ENCODE measurements around the gene CNR2.
"Not testable (repeated sequence)": the region's sequence is repeated elsewhere in the genome, so short reads cannot be mapped to it uniquely, and the experiment has no call there.

The CNR2 gene

DNA sequence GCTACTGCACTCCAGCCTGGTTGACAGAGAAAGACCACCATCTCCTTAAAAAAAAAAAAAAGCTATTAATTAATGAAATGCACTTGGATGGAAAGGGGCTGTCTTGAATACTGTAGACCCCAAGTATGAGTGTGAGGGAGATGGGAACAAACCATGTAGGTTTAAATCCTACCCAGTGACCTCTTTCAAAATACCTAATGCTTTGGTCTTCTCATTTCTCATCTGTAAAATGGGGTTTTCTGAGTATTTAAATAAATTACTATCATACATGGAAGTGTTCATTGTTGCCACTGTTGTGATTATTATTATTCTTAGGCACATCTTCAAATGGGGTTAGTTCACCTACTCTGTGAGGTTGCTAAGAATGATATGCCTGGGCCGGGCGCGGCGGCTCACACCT is 27.9 kb downstream of the CNR2 start:
- no peak for DNase-seq (ENCODE audit: low read depth in 2 of 2, low spot score in 1 of 2)

DNA sequence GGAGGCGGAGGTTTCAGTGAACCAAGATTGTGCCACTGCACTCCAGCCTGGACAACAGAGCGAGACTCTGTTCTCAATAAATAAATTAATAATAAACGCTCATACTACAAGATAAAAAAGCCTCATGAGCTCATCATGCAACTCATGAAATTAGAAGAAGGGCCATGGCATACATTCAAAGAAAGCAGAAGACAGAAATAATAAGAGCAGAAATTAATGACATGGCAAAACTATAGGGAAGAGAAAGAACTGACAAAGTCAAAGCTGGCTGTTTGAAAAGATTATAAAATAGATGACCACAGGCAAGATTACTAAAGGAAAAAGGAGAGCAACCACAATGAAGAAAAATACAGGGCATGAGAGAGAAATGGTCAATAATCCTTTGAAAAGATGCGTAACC is 30.4 kb downstream of the CNR2 start:
- no peak for DNase-seq (ENCODE audit: low read depth in 2 of 2, low spot score in 1 of 2)

DNA sequence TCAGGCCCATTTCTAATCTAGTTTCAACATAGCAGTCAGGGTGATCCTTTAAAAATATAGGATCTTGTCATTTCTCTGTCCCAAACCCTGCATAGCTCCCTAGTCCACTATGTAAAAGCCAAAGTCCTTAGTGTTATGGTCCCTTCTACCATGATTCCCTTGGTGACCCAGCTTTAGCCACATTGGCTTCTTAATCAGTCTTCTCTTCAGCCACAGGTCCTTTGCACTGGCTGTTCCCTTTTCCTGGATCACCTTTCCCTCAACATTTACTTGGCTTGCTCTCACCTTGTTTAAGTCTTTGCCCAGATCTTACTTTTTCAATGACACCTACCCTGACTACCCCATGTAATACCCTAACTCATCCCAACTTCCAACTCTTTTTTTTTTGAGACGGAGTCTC is 33.4 kb downstream of the CNR2 start:
- DNase-seq (ENCODE audit: low read depth in 2 of 2, low spot score in 1 of 2), result no peak

DNA sequence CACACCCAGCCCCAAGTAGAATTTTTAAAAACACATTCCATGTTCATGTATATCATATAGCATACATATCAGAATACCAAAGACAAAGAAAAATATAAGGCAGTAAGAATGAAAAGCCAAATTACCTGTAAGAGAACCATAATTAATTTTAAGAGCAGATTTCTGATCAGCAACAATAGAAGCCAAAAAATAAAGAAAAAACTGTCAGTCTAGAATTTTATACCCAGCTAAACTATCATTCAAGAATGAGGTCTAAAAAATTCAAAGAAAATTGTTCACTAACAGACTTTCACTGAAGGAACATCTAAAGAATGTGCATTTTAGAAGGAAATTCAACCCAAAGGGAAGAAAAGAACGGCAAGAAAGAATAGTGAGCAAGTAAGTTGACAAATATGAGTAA is 34.5 kb downstream of the CNR2 start:
- DNase-seq (ENCODE audit: low read depth in 2 of 2, low spot score in 1 of 2), result no peak

DNA sequence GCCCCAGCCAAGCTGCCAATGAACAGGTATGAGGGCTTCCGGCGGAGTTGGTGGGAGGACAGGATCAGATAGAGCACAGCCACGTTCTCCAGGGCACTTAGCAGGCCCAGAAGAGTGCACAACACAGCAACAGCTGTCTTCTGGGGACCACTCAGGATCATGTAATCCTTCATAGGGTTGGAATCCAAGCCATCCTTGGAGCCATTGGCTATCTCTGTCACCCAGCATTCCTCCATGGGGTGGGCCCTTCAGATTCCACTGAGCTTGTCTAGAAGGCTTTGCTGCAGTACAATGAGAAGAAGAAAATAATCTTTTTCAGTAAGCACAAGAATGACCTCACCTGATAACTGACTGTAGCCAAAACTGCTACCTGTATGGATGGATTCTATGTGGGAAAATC is 37.8 kb downstream of the CNR2 start:
- DNase-seq (ENCODE audit: low read depth in 2 of 2, low spot score in 1 of 2), result no peak

DNA sequence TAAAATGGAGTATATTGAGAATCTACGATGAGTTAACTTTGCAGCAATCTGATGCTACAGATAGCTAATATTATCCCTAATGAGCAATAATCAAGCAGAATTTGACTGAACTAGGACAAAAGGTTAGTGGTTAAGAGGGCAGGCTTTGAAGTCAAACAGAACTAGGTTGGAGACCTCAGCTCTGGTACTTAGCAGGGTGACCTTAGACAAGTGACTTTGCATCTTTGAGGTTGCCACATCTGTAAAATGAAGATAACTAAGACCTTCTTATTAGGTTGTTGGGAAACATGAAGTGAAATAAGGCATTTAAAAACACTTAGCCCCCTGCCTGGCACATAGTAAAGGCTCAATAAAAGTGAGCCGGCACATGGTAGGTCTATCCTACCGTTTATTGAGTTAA is 40.7 kb downstream of the CNR2 start:
- DNase-seq (ENCODE audit: low read depth in 2 of 2, low spot score in 1 of 2), result no peak

DNA sequence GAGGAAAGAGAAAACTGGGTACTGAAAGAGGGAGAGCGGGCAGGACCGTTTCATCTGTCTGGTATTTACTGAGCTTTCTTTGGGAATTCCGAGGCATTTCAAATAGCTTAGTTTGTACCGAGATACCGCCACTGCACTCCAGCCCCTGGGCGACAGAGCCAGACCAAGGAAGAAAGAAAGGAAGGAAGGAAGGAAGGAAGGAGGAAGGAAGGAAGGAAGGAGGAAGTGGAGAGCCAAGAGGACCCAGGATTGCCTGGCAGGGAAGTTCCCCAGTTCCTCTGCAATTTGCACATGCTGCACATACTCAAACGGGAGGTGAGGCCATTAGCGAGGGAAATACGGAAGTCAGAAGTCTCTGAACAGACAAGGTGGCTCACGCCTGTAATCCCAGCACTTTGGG is 44.1 kb downstream of the CNR2 start:
- DNase-seq (ENCODE audit: low read depth in 2 of 2, low spot score in 1 of 2), result no peak

DNA sequence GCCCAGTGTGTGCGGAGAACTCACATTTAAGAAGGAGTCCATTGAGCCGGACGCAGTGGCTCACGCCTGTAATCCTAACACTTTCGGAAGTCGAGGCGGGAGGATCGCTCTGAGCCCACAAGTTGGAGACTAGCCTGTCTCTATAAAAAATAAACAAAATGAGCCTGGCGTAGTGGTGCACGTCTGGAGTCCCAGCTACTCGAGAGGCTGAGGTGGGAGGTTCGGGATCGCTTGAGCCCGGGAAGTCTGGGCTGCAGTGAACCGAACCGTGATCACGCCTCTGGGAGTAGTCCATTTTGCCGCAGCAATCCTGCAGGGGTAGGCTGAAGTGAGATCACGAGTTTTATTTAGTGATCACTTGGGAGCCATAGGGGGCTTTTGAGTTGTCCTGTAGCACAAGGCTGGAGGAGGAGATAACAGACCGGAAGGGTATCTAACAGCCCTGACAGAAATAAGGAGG is 44.6 kb downstream of the CNR2 start:
- DNase-seq (ENCODE audit: low read depth in 2 of 2, low spot score in 1 of 2), result no peak

DNA sequence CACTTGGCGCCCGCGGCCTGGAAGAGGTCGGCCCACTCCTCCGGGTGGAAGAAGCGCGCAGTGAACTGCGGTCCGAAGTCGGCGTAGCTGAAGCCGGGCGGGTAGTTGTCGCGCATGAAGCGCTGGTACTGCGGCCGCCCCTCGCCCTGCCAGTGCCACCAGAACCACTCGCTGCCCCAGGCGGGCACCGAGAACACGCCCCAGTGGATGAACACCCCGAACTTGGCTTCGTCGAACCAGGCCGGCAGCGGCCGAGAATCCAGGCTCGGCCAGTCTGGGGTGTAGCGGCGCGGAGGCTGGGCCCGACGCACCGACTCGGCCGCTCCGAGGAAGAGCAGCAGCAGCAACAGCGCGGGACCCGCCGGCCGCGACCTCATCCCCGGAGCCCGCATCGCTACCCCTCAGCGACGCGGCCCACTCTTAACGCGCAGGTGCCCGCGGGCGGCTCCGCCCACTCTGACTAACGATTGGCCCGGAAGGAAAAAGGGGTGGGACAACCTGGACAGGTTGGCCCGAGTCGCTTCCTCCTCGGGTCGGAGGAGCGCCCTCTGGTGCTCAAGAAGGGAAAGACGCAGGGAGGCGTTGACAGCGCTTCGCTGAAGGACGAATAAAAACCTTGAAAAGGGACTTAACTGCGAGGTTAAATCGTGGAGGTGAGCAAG is 45.1 kb downstream of the CNR2 start, which contains the start of gene FUCA1:
Gene FUCA1 (minus strand): TSS at position 396 of the 662 bp plus-strand sequence. CDS start 4 bp downstream, at position 392.
- DNase-seq (ENCODE audit: low read depth in 2 of 2, low spot score in 1 of 2), result peak; percentile 91 to 93

DNA sequence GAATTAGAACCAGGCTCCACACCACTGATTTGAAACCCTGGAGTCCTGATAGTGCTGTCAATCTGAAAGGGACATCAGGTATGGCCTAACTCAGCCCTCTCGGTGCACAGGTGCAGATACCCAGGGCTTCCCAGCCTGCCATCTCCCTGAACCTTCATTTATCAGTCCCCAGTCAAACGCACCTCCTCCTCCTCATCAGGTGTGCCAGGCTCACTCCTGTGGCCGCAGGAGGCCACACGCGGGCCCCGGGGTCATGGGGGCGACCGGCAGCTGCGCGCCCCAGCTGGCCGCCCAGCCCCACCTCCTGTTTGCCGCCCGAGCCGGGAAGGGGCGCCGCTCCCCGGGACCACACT is 45.6 kb downstream of the CNR2 start:
- DNase-seq (ENCODE audit: low read depth in 2 of 2, low spot score in 1 of 2), result no peak

DNA sequence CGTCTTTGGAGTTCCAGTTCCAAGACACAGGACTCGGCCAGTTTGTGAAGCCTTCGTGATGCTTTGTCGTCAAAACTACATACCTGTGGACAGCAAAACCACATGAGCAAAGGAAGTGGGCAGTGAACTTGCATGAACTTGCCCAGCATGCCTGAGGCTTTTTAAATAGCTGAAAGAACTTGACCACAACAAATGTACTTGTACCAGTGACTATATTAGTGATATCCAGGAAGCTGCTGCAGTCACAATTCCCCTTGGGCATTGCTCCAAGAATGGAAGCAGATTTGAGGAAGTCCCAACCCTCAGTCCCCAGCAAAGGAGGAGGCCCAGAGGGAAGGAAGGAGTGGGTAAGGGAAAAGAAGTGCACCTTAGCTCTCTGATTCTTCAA is 47.6 kb downstream of the CNR2 start:
- DNase-seq (ENCODE audit: low read depth in 2 of 2, low spot score in 1 of 2), result no peak

DNA sequence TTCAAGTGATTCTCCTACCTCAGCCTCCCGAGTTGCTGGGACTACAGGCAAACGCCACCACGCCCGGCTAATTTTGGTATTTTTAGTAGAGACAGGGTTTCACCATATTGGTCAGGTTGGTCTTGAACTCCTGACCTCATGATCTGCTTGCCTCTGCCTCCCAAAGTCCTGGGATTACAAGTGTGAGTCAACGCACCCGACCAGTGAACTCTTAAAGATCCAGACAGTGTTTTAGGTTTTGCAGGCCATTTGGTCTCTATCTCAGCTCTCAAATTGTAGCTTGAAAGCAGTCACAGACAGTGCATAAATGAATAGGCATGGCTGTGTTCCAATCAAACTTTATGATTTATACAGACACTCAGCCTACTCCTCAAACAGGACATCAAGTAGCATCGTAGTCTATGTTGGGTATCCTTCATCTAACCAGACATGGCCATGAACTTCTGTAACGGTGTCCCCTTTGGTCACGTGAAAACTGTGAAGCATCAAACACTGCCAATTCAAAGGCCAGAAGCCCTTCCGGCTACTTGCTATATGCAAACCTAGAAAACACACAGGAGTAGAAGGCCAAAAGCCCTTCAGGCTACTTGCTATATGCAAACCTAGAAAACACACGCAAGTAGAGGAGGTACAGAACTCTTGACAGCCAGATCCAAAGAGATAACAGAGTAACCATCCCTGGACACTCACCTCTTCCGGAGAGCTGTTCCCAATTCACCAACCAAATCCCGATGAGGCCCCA is 48.2 kb downstream of the CNR2 start:
- DNase-seq (ENCODE audit: low read depth in 2 of 2, low spot score in 1 of 2), result no peak

DNA sequence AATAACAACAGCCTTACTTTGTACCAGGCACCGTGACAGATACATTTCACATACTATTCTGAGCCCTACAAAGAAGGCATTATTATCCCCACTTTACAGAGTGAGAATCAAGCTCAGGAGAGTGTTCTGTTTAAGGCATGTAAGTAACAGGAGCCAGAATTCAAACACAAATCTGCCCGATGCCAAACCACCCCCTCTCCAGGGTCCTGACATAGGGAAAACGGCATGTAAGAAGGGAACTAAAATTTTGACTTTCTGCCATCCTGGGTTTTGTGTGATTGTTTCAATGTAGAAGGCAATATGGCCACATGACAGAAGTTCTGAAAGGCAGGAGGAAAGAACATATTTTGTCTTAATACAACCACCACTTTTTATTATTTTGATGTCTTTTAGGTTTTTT is 50.5 kb downstream of the CNR2 start:
- no peak for DNase-seq (ENCODE audit: low read depth in 2 of 2, low spot score in 1 of 2)

DNA sequence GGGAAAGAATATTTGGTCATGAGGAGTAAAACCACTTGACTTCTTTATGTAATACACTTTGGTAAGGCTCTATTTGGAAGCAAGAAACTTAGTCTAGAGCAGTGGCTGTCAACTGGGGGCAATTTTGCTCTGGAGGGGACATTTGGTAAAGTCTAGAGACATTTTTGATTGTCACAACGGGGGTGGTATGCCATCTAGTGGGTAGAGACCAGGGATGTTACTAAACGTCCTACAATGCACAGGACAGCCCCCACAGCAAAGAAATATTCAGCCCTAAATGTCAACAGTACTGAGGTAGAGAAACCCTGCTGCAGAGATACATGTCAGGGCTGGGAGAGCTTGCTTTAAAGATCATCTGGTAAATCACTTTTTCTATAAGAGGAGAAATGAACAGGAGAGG is 58.6 kb downstream of the CNR2 start:
- DNase-seq (ENCODE audit: low read depth in 2 of 2, low spot score in 1 of 2), result no peak

DNA sequence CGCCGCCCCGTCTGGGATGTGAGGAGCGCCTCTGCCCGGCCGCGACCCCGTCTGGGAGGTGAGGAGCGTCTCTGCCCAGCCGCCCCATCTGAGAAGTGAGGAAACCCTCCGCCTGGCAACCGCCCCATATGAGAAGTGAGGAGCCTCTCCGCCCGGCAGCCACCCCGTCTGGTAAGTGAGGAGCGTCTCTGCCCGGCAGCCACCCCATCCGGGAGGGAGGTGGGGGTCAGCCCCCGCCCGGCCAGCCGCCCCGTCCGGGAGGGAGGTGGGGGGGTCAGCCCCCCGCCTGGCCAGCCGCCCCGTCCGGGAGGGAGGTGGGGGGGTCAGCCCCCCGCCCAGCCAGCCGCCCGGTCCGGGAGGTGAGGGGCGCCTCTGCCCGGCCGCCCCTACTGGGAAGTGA is 60.0 kb downstream of the CNR2 start:
- not testable (repeated sequence) for DNase-seq (ENCODE audit: low read depth in 2 of 2, low spot score in 1 of 2)

DNA sequence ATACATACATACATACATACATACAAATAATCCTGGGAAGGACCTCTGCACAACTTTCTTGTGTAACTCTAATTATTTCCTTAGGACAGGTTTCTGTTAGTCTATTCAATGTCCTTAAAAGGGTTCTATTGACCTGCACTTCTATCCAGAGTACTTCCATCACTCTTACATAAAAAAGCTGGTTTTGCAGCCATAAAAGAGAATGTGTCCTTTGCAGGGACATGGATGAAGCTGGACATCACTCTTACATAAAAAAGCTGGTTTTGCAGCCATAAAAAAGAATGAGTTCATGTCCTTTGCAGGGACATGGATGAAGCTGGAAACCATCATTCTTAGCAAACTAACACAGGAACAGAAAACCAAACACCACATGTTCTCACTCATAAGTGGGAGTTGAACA is 61.8 kb downstream of the CNR2 start:
- not testable (repeated sequence) for DNase-seq (ENCODE audit: low read depth in 2 of 2, low spot score in 1 of 2)

DNA sequence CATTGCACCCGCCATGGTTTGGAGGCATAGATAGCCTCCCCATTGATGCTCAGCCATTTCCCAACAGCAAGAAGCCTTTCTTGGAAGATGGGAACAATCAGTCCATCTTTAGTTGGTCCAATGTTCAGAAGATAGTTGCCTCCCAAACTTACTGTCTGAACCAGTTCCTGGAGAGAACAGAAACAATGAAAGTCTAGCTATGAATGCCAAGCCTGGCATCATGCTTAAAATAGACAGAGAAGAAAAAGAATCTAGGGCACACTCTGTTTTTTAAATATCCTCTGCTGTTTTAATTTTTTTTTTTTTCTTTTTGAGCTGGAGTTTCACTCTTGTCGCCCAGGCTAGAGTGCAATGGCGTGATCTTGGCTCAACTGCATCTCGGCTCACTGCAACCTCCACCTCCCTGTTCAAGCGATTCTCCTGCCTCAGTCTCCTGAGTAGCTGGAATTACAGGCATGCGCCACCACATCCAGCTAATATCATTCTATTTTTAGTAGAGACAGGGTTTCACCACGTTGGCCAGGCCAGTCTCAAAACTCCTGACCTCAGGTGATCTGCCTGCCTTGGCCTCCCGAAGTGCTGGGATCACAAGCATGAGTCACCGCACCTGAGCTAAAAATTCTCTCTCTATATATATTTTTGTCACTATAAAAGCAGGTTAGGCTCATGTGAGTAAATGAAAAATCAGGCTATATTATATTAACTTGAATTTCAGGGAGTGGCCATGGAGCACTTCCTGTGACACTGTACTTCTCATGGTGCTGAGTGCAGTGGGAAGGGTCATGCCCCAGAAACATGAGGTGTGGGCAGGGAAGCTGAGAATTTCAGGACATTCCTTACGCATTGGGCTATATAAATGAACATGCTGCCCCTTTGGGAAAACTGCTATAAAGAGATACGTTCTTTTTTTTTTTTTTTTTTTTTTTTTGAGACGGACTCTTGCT is 64.2 kb downstream of the CNR2 start:
- DNase-seq (ENCODE audit: low read depth in 2 of 2, low spot score in 1 of 2), result no peak

DNA sequence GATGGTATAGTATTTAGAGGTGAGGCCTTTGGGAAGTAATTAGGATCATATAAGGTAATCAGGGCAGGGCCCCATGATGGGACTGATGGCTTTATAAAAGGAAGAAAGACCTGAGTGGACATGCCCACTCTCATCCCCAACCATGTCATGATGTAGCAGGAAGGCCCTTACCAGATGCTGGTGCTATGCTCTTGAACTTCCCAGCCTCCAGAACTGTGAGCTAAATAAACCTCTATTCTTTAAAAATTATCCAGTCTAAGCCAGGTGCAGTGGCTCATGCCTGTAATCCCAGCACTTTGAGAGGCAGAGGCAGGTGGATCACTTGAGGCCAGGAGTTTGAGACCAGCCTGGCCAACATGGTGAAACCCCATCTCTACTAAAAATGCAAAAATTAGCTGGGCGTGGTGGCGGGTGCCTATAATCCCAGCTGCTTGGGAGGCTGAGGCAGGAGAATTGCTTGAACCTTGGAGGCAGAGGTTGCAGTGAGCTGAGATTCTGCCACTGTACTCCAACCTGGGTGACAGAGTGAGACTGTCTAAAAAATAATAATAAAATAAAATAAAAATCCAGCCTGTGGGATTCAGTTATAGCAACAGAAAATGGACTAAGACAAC is 65.6 kb downstream of the CNR2 start:
- DNase-seq (ENCODE audit: low read depth in 2 of 2, low spot score in 1 of 2), result not testable (repeated sequence)

DNA sequence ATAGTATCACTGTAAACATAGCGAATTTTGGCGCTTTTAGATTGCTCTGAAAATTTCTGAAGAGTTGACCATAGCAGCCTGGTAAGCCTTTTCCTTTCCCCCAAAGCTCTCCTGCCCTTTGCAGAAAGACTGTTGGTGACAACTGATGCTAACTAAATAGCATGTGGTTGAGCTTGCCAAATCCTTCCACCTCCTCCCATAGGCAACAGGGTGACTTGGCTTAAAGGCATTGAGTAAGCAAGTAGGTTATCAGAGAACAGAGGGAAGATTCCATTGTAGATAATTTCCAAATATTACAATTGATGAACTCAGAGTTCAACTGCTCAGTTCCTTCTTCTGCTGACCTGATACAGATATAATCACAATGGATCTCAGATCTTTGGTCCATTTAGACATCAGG is 68.0 kb downstream of the CNR2 start:
- no peak for DNase-seq (ENCODE audit: low read depth in 2 of 2, low spot score in 1 of 2)

DNA sequence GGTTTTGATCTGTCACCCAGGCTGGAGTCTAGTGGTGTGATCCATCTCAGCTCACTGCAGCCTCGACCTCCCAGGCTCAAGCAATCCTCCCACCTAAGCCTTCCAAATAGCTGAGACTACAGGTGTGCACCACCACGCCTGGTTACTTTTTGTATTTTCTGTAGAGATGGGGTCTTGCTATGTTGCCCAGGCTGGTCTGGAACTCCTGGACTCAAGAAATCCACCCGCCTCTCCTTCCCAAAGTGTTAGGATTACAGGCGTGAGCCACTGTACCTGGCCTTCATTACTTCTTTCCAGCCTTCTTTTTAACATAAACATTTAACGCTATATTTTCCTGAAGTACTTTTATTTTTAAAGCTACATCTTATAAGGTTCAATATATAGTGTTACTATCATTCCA is 69.5 kb downstream of the CNR2 start:
- DNase-seq (ENCODE audit: low read depth in 2 of 2, low spot score in 1 of 2), result no peak

DNA sequence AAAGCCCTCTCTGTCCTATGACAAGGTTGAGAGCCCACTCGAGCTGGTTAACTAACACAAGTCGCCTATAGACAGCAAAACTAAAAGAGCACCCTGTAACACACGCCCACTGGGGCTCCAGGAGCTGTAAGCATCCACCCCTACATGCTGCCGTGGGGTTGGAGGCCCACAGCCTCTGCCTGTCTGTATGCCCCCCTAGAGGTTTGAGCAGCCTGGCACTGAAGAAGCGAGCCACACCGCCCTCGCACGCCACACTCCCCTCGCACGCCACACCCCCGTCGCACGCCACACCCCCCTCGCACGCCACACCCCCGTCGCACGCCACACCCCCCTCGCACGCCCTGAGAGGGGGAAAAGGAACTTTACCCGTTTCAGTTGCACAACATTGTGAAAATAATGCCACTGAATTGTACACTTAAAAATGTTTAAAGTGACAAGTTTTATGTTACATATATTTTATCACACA is 74.7 kb downstream of the CNR2 start:
- DNase-seq (ENCODE audit: low read depth in 2 of 2, low spot score in 1 of 2), result peak; percentile 59 to 63

All from stimulated activated CD8-positive, alpha-beta memory T cell treated with anti-CD3 and anti-CD28 coated beads, Interleukin-4, amount 100 ng/mL, for 1 hour (primary cell).